Spleen (tissue), 11 donors: Measurements from ENCODE around the gene TXNDC17. TPM values are rescaled to one million over a fixed set of nuclear protein-coding genes. Genes with fewer than 3 reads are reported as not detected.

Experiments
- DNase-seq: peaks from one replicate; pipeline ENCODE4 v3.0.0-alpha.2; 2020
- H3K27ac ChIP-seq, 8 donors: fragments of 200-600 bp; sonication (generic) in 7 of 8; 1 replicate in 4 of 8; 2 replicates in 4 of 8; pipeline versions ENCODE4 v1.5.0 to v1.8.0; 2016 to 2021; ENCODE audit warnings: inconsistent platforms in 4 of 8, mild to moderate bottlenecking in 4 of 8, moderate library complexity in 1 of 8
- H3K27me3 ChIP-seq, 7 donors: fragments of 200-600 bp; sonication (generic) in 6 of 7; replicated peaks in 1 of 7; 1 replicate in 4 of 7; 2 replicates in 3 of 7; pipeline versions ENCODE4 v1.5.0 to v1.8.0; 2016 to 2021; ENCODE audit warnings: inconsistent platforms in 3 of 7, mild to moderate bottlenecking in 1 of 7
- H3K36me3 ChIP-seq, 6 donors: fragments of 200-600 bp; sonication (generic) in 5 of 6; 1 replicate in 4 of 6; 2 replicates in 2 of 6; pipeline versions ENCODE4 v1.5.0 to v1.8.0; 2016 to 2021; ENCODE audit warnings: inconsistent platforms in 2 of 6
- H3K4me1 ChIP-seq, 6 donors: fragments of 200-600 bp; sonication (generic) in 5 of 6; 1 replicate in 3 of 6; 2 replicates in 3 of 6; pipeline versions ENCODE4 v1.5.0 to v1.8.0; 2016 to 2021; ENCODE audit warnings: inconsistent platforms in 3 of 6
- H3K4me3 ChIP-seq, 8 donors: fragments of 200-600 bp; sonication (generic) in 7 of 8; 1 replicate in 4 of 8; 2 replicates in 4 of 8; pipeline versions ENCODE4 v1.5.0 to v1.8.0; 2016 to 2021; ENCODE audit warnings: inconsistent platforms in 4 of 8, mild to moderate bottlenecking in 4 of 8, moderate library complexity in 2 of 8
- H3K9me3 ChIP-seq, 8 donors: fragments of 200-600 bp; sonication (generic) in 7 of 8; 1 replicate in 4 of 8; 2 replicates in 4 of 8; pipeline versions ENCODE4 v1.5.0 to v1.8.0; 2016 to 2021; ENCODE audit warnings: inconsistent platforms in 4 of 8
- POLR2A ChIP-seq, 3 donors: fragments of 450-650 bp; IDR thresholded peaks; one replicate each; pipeline ENCODE4 v1.5.1; 2017; ENCODE audit warnings: antibody characterized with exemption in 3 of 3, mild to moderate bottlenecking in 1 of 3
- POLR2AphosphoS5 ChIP-seq, 3 donors: sonication (generic); formaldehyde crosslinking; IDR thresholded peaks; one replicate each; pipeline ENCODE4 v1.5.1; 2017; ENCODE audit warnings: antibody characterized with exemption in 3 of 3
- WGBS, 5 donors: extraction: QIAGEN DNeasy Blood & Tissue Kit in 3 of 5; methylation state at CpG; one replicate each; pipeline versions ENCODE4 v1.1.5 to v1.1.7; 2013 to 2018; 5-methylcytosine and 5-hydroxymethylcytosine counted together
- intact Hi-C: fragments of 100-400 bp; cut with DNase I; formaldehyde crosslinking; loops from one replicate; pipeline ENCODE4 v1.15.0; 2023; ENCODE audit warnings: low total_unique reads
- polyA plus RNA-seq, 3 donors: library from polyadenylated mRNA; stranded (reverse); fragments of 200-250 nt; gene quantifications; one replicate each; pipeline ENCODE4 v1.2.1, GENCODE V29; 2013
- total RNA-seq, 7 donors: library from RNA; depleted of rRNA in 3 of 7; stranded (reverse); fragments of >200 nt in 3 of 7; fragmentation: NEBNext Ultra II Directional in 4 of 7; extraction: Animal tissue kit (Norgen Biotek cat#: 25700) in 4 of 7; gene quantifications; one replicate each; pipeline versions ENCODE4 v1.1.0 to v1.2.1, GENCODE V29; 2016 to 2021
- TF ChIP-seq, protein P1 (sequence below), 11 experiments: fragments of 200-600 bp in 7 of 11; fragments of 450-650 bp in 4 of 11; sonication (generic) in 4 of 11; IDR thresholded peaks in 8 of 11; conservative IDR thresholded peaks in 3 of 11; 1 replicate in 7 of 11; 2 replicates in 4 of 11; pipeline versions ENCODE4 v1.4.0 to v1.8.0; 2016 to 2021; ENCODE audit warnings: antibody characterized with exemption in 11 of 11, inconsistent platforms in 4 of 11, mild to moderate bottlenecking in 1 of 11
- donor health status: healthy with polysubstance abuse.
- donor health status: DM: no; HTN: no; CAD: no; lungs with moderate emphysema.
- donor health status: DM: no; HTN: no; CAD: no.
- donor health status: Bipolar disorder and iron deficiency.
- donor health status: healthy.
- donor health status: DM: no; HTN: no; CAD: no.
- donor health status: DM: yes; HTN: yes; CAD: no.

The TXNDC17 gene
- total and polyA plus RNA-seq, 10 donors: 38.8 to 215 (median 84.7) TPM

DNA sequence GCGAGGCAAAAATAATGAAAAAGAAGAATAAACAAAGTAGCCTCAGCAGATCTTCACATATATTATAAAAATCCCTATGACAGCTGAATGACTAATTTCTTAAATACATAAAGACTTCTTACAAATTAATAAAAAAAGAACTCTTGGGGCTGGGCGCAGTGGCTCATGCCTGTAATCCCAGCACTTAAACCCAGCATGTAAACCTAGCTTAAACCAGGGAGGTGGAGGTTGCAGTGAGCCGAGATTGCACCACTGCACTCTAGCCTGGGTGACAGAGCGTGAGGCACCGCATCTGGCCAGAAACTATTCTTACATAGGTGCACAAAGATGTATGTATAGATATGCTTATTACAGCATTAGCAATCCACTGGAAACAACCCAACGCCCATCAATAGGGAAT, 38.4 kb downstream of the TXNDC17 start:
- TF ChIP-seq POLR2AphosphoS5 (IDR thresholded peaks at IDR 0.05) (no peak), POLR2A (IDR thresholded peaks at IDR 0.05) (no peak)
- TF ChIP-seq, protein P1, sequence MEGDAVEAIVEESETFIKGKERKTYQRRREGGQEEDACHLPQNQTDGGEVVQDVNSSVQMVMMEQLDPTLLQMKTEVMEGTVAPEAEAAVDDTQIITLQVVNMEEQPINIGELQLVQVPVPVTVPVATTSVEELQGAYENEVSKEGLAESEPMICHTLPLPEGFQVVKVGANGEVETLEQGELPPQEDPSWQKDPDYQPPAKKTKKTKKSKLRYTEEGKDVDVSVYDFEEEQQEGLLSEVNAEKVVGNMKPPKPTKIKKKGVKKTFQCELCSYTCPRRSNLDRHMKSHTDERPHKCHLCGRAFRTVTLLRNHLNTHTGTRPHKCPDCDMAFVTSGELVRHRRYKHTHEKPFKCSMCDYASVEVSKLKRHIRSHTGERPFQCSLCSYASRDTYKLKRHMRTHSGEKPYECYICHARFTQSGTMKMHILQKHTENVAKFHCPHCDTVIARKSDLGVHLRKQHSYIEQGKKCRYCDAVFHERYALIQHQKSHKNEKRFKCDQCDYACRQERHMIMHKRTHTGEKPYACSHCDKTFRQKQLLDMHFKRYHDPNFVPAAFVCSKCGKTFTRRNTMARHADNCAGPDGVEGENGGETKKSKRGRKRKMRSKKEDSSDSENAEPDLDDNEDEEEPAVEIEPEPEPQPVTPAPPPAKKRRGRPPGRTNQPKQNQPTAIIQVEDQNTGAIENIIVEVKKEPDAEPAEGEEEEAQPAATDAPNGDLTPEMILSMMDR (IDR thresholded peaks at IDR 0.05 in 8 of 11, conservative IDR thresholded peaks at IDR 0.05 in 3 of 11): no peak
- no peak for DNase-seq
- peaks cover 0 to 8% (median 0%) of the 10 kb centered on the region in 6 donors for H3K4me1 ChIP-seq
- no peak overlapping the region for H3K4me3 ChIP-seq
- WGBS, 5 donors: 76 to 92% (median 80%) methylated on average over 6 of the region's 6 CpGs
- no peaks in the 10 kb centered on the region for H3K36me3 ChIP-seq
- intact Hi-C loops: no loop called here
- peaks cover 0 to 77% (median 16%) of the 10 kb centered on the region in 7 donors for H3K27me3 ChIP-seq
- H3K27ac ChIP-seq: no peak overlapping the region
- no peaks in the 10 kb centered on the region for H3K9me3 ChIP-seq

DNA sequence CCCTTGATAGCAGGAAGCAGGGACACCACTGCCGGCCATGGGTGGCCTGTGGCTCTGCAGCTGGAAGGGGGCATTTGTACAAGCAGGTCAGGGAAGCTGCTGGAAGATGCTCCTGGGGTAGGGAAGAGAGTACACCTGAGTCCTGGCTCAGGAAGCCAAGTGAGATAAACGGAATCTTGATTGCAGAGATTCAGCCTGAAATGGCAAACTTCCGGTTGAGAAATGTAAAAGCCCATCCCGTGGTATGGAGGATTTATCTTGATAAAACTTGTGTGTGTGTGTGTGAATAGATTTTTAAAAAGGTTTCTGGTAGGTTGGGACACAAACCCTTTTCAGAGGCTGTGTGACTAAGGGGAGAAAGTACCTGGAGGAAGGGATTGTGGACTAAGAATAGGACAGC, 40.3 kb downstream of the TXNDC17 start:
- peaks cover 0 to 89% (median 16%) of the 10 kb centered on the region in 7 donors for H3K27me3 ChIP-seq
- H3K4me1 ChIP-seq: peaks cover 0 to 8% (median 0%) of the 10 kb centered on the region in 6 donors
- no peaks in the 10 kb centered on the region for H3K9me3 ChIP-seq
- DNase-seq: no peak
- TF ChIP-seq POLR2AphosphoS5 (IDR thresholded peaks at IDR 0.05): no peak
- TF ChIP-seq, protein P1 (IDR thresholded peaks at IDR 0.05 in 8 of 11, conservative IDR thresholded peaks at IDR 0.05 in 3 of 11): no peak
- no peak for TF ChIP-seq POLR2A (IDR thresholded peaks at IDR 0.05)
- H3K27ac ChIP-seq: no peak overlapping the region
- no peak overlapping the region for H3K4me3 ChIP-seq
- 66 to 80% (median 68%) methylated on average over 4 of the region's 4 CpGs for WGBS, 5 donors
- H3K36me3 ChIP-seq: no peaks in the 10 kb centered on the region
- intact Hi-C loops: no loop called here

DNA sequence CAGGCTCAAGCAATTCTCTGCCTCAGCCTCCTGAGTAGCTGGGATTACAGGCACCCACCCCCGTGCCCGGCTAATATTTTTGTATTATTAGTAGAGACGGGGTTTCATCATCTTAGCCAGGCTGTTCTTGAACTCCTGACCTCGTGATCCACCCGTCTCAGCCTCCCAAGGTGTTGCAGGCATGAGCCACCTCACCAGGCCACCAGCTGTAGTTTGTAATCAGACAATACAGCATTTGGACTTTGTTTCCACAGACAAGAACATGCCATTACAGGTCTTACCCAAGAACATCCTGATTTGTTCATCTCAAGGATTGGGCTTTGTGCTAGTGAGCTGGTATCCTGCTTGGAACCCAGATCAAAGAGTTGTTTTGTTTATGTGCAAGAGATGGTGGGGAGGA, 40.8 kb downstream of the TXNDC17 start:
- intact Hi-C loops: no loop called here
- Histone ChIP-seq H3K9me3 (no peaks in the 10 kb centered on the region), H3K4me3 (no peak overlapping the region), H3K27ac (no peak overlapping the region), H3K36me3 (no peaks in the 10 kb centered on the region), H3K4me1 (peaks cover 0 to 8% (median 0%) of the 10 kb centered on the region in 6 donors), H3K27me3 (peaks cover 0 to 87% (median 16%) of the 10 kb centered on the region in 7 donors)
- TF ChIP-seq, protein P1 (IDR thresholded peaks at IDR 0.05 in 8 of 11, conservative IDR thresholded peaks at IDR 0.05 in 3 of 11): no peak
- no peak for TF ChIP-seq POLR2A (IDR thresholded peaks at IDR 0.05)
- TF ChIP-seq POLR2AphosphoS5 (IDR thresholded peaks at IDR 0.05): no peak
- no peak for DNase-seq
- WGBS, 5 donors: 75 to 89% (median 87%) methylated on average over 5 of the region's 5 CpGs

DNA sequence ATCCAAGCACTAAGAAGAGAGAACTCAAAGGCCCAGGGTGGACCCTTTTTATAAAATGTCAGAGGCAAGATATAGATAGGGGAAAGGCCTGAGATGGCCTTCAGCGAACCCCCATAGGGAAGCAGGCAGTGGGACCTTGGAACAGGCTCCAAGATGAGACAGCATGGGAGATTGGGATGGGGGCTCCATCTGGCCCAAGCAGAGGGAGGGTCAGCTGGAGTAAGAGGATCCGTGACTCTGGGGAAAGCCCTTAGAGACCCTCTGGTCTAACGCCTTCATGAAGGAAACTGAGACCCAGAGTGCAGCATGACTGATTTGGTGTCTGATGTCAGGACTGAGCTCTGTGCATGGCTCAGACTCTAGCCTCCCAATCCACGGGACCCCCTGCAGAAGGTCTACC, 41.5 kb downstream of the TXNDC17 start:
- no peak overlapping the region for H3K27ac ChIP-seq
- H3K9me3 ChIP-seq: no peaks in the 10 kb centered on the region
- peaks cover 0 to 3% (median 0%) of the 10 kb centered on the region in 6 donors for H3K4me1 ChIP-seq
- no peak for DNase-seq
- WGBS, 5 donors: 87 to 94% (median 90%) methylated on average over 4 of the region's 4 CpGs
- peaks cover 0 to 81% (median 16%) of the 10 kb centered on the region in 7 donors for H3K27me3 ChIP-seq
- no peak overlapping the region for H3K4me3 ChIP-seq
- no peaks in the 10 kb centered on the region for H3K36me3 ChIP-seq
- intact Hi-C loops: no loop called here
- TF ChIP-seq POLR2A (IDR thresholded peaks at IDR 0.05): no peak
